H1 (cell line): Measurements from ENCODE around the gene SLC9C1. TPM values are rescaled to one million over a fixed set of nuclear protein-coding genes. Genes with fewer than 3 reads are reported as not detected.

Experiments used
- CTCF ChIA-PET: fragments of 300-600 bp; sonication (Branson Sonifier 250); formaldehyde crosslinking; loops from one replicate; lab custom pipeline; 2021; ENCODE audit not compliant: partially characterized antibody; lab: Charles Lee
- POLR2A ChIA-PET: fragments of 300-600 bp; sonication (Branson Sonifier 250); formaldehyde crosslinking; loops from one replicate; lab custom pipeline; 2021; ENCODE audit warnings: inconsistent platforms; ENCODE audit not compliant: partially characterized antibody; lab: Charles Lee
- DNase-seq, 2 experiments: peaks; one replicate each; pipeline versions ENCODE4 v3.0.0 to v3.0.0-alpha.2; 2010 to 2022; ENCODE audit warnings: low spot score in 2 of 2, low read depth in 1 of 2, mixed read lengths in 1 of 2
- FAIRE-seq: peaks from 2 replicates; lab custom pipeline; 2011; peaks lifted over from hg19 to GRCh38; lab: Jason Lieb, UNC
- H2AFZ ChIP-seq: 2 replicates; pipeline ENCODE4 v1.8.1; 2012; ENCODE audit warnings: low read length, inconsistent platforms
- H2AK5ac ChIP-seq: 2 replicates; pipeline ENCODE4 v1.6.1; 2013; ENCODE audit warnings: low read depth, low read length
- H2BK120ac ChIP-seq: replicated peaks from 2 replicates; pipeline ENCODE3; 2013; ENCODE audit warnings: low read depth, low read length, inconsistent platforms
- H2BK12ac ChIP-seq: 2 replicates; pipeline ENCODE4 v1.6.1; 2013; ENCODE audit warnings: low read depth, low read length
- H2BK15ac ChIP-seq: 2 replicates; pipeline ENCODE4 v1.6.1; 2013; ENCODE audit warnings: low read length
- H2BK20ac ChIP-seq: 2 replicates; pipeline ENCODE4 v1.6.1; 2013; ENCODE audit warnings: low read length
- H2BK5ac ChIP-seq: 2 replicates; pipeline ENCODE4 v1.6.1; 2013; ENCODE audit warnings: low read depth, low read length
- H3K14ac ChIP-seq: 2 replicates; pipeline ENCODE4 v1.6.1; 2013; ENCODE audit warnings: inconsistent platforms; ENCODE audit not compliant: insufficient read length
- H3K18ac ChIP-seq: 2 replicates; pipeline ENCODE4 v1.6.1; 2013; ENCODE audit warnings: low read length; ENCODE audit errors: extremely low read depth
- H3K23ac ChIP-seq: 2 replicates; pipeline ENCODE4 v1.6.1; 2013; ENCODE audit warnings: inconsistent platforms; ENCODE audit not compliant: insufficient read length
- H3K23me2 ChIP-seq: 2 replicates; pipeline ENCODE4 v1.6.1; 2013; ENCODE audit warnings: low read depth, low read length
- H3K27ac ChIP-seq: 2 replicates; pipeline ENCODE4 v1.6.1; 2011; ENCODE audit warnings: low read depth, low read length, inconsistent platforms
- H3K27me3 ChIP-seq, 4 experiments: replicated peaks in 1 of 4; 1 replicate in 1 of 4; 2 replicates in 3 of 4; pipeline versions ENCODE4 v1.6.1 to v1.8.1; 2011 to 2013; ENCODE audit warnings: low read length in 3 of 4, mild to moderate bottlenecking in 3 of 4, inconsistent platforms in 2 of 4, mixed read lengths in 2 of 4, moderate library complexity in 1 of 4; ENCODE audit not compliant: control insufficient read depth in 3 of 4, insufficient read depth in 3 of 4; ENCODE audit errors: extremely low read depth in 1 of 4
- H3K36me3 ChIP-seq, 4 experiments: 2 replicates each; pipeline versions ENCODE4 v1.6.1 to v1.8.1; 2011 to 2013; ENCODE audit warnings: mild to moderate bottlenecking in 4 of 4, low read length in 3 of 4, moderate library complexity in 2 of 4, control low read depth in 1 of 4, inconsistent platforms in 1 of 4; ENCODE audit not compliant: insufficient read depth in 4 of 4, control insufficient read depth in 2 of 4
- H3K4ac ChIP-seq: replicated peaks from 2 replicates; pipeline ENCODE3; 2013; ENCODE audit warnings: low read length, low read depth, mixed read lengths, inconsistent platforms; ENCODE audit not compliant: insufficient read length
- H3K4me1 ChIP-seq, 4 experiments: replicated peaks in 1 of 4; 1 replicate in 1 of 4; 2 replicates in 3 of 4; pipeline versions ENCODE4 v1.6.1 to v1.8.1; 2011 to 2013; ENCODE audit warnings: low read length in 3 of 4, inconsistent platforms in 2 of 4, mixed read lengths in 1 of 4; ENCODE audit not compliant: insufficient read depth in 4 of 4, control insufficient read depth in 3 of 4
- H3K4me2 ChIP-seq, 2 experiments: 2 replicates each; pipeline versions ENCODE4 v1.6.1 to v1.8.1; 2011 to 2013; ENCODE audit warnings: low read depth in 2 of 2, low read length in 2 of 2, control low read depth in 1 of 2, inconsistent platforms in 1 of 2, mild to moderate bottlenecking in 1 of 2; ENCODE audit not compliant: insufficient read depth in 1 of 2
- H3K4me3 ChIP-seq, 4 experiments: fragments of 200-600, 300-600 bp in 1 of 4; sonication (generic), shearing (Covaris generic), sonication (Bioruptor Twin) in 1 of 4; 2 replicates each; pipeline versions ENCODE4 v1.5.1 to v1.8.1; 2011 to 2016; ENCODE audit warnings: low read length in 4 of 4, low read depth in 3 of 4, control low read depth in 2 of 4, inconsistent platforms in 2 of 4, mild to moderate bottlenecking in 2 of 4, mixed read lengths in 1 of 4, moderate library complexity in 1 of 4; ENCODE audit not compliant: insufficient read depth in 2 of 4; ENCODE audit errors: extremely low read depth in 1 of 4
- H3K56ac ChIP-seq: replicated peaks from 2 replicates; pipeline ENCODE3; 2013; ENCODE audit warnings: low read depth, mild to moderate bottlenecking, mixed read lengths, low read length, inconsistent platforms; ENCODE audit not compliant: insufficient read length
- H3K79me1 ChIP-seq: 2 replicates; pipeline ENCODE4 v1.6.1; 2013; ENCODE audit warnings: low read depth, low read length, control low read depth
- H3K79me2 ChIP-seq, 2 experiments: 2 replicates each; pipeline versions ENCODE4 v1.6.1 to v1.8.1; 2012 to 2013; ENCODE audit warnings: low read length in 2 of 2, mild to moderate bottlenecking in 2 of 2, inconsistent platforms in 1 of 2; ENCODE audit not compliant: insufficient read depth in 2 of 2, control insufficient read depth in 1 of 2
- H3K9ac ChIP-seq, 4 experiments: replicated peaks in 1 of 4; 1 replicate in 1 of 4; 2 replicates in 3 of 4; pipeline versions ENCODE4 v1.6.1 to v1.8.1; 2011 to 2013; ENCODE audit warnings: low read depth in 3 of 4, low read length in 3 of 4, control low read depth in 2 of 4, mild to moderate bottlenecking in 2 of 4, moderate library complexity in 2 of 4, inconsistent platforms in 1 of 4; ENCODE audit errors: extremely low read depth in 1 of 4
- H3K9me3 ChIP-seq, 2 experiments: 2 replicates each; pipeline versions ENCODE4 v1.6.1 to v1.8.1; 2012 to 2013; ENCODE audit warnings: mild to moderate bottlenecking in 2 of 2, moderate library complexity in 2 of 2, control low read depth in 1 of 2, inconsistent platforms in 1 of 2, low read depth in 1 of 2, low read length in 1 of 2, mixed read lengths in 1 of 2; ENCODE audit not compliant: insufficient read depth in 2 of 2
- H4K20me1 ChIP-seq, 2 experiments: replicated peaks in 1 of 2; 2 replicates each; pipeline versions ENCODE3 to v1.8.1; 2011 to 2013; ENCODE audit warnings: inconsistent platforms in 2 of 2, low read length in 2 of 2, mild to moderate bottlenecking in 1 of 2; ENCODE audit not compliant: insufficient read depth in 2 of 2, control insufficient read depth in 1 of 2
- H4K5ac ChIP-seq: 2 replicates; pipeline ENCODE4 v1.6.1; 2013; ENCODE audit warnings: low read length, low read depth, mixed read lengths, inconsistent platforms; ENCODE audit not compliant: insufficient read length
- H4K8ac ChIP-seq: 2 replicates; pipeline ENCODE4 v1.8.0; 2013; ENCODE audit warnings: mild to moderate bottlenecking, moderate library complexity, low read length, inconsistent platforms; ENCODE audit not compliant: insufficient read depth; ENCODE audit errors: extremely low read depth
- H4K91ac ChIP-seq: replicated peaks from 2 replicates; pipeline ENCODE3; 2013; ENCODE audit warnings: low read length, mixed read lengths, inconsistent platforms; ENCODE audit not compliant: insufficient read length
- CHD1 ChIP-seq: IDR thresholded peaks from 2 replicates; pipeline ENCODE4 v1.6.1; 2012; ENCODE audit warnings: low read depth, low read length, improper control_type of control experiment
- E2F6 ChIP-seq: IDR thresholded peaks from 2 replicates; pipeline ENCODE4 v1.6.1; 2012; ENCODE audit warnings: inconsistent platforms
- EP300 ChIP-seq, 2 experiments: IDR thresholded peaks; 1 replicate in 1 of 2; 2 replicates in 1 of 2; pipeline ENCODE4 v1.6.1; 2011 to 2012; ENCODE audit warnings: low read depth in 2 of 2, low read length in 2 of 2, mild to moderate bottlenecking in 2 of 2, borderline replicate concordance in 1 of 2, inconsistent platforms in 1 of 2, moderate library complexity in 1 of 2
- KDM5A ChIP-seq: fragments of 200-600 bp; IDR thresholded peaks from 2 replicates; pipeline ENCODE4 v1.7.1; 2012; ENCODE audit warnings: mild to moderate bottlenecking, low read length, inconsistent platforms, mixed read lengths
- MAX ChIP-seq: IDR thresholded peaks from 2 replicates; pipeline ENCODE4 v1.6.1; 2012; ENCODE audit warnings: inconsistent platforms
- NRF1 ChIP-seq: IDR thresholded peaks from 2 replicates; pipeline ENCODE4 v1.6.1; 2011; ENCODE audit warnings: mild to moderate bottlenecking, low read depth, low read length, improper control_type of control experiment
- POLR2AphosphoS5 ChIP-seq: IDR thresholded peaks from 2 replicates; pipeline ENCODE4 v1.6.1; 2011; ENCODE audit warnings: low read depth, low read length
- POU5F1 ChIP-seq: IDR thresholded peaks from 2 replicates; pipeline ENCODE4 v1.6.1; 2011; ENCODE audit warnings: low read depth, mild to moderate bottlenecking, low read length, moderate library complexity
- RNF2 ChIP-seq: fragments of 200-900, 300-1000 bp; sonication (generic); IDR thresholded peaks from 2 replicates; pipeline ENCODE4 v1.7.1; 2016; ENCODE audit warnings: borderline replicate concordance, low read depth, mild to moderate bottlenecking, antibody characterized with exemption, low read length; ENCODE audit not compliant: poor library complexity, severe bottlenecking; ENCODE audit errors: missing control alignments
- TAF1 ChIP-seq: IDR thresholded peaks from 2 replicates; pipeline ENCODE4 v1.6.1; 2011; ENCODE audit warnings: mild to moderate bottlenecking, low read depth, low read length
- TBP ChIP-seq: IDR thresholded peaks from 2 replicates; pipeline ENCODE4 v1.6.1; 2011; ENCODE audit warnings: low read depth, low read length, improper control_type of control experiment
- TCF12 ChIP-seq: IDR thresholded peaks from 2 replicates; pipeline ENCODE4 v1.6.1; 2011; ENCODE audit warnings: low read depth, mild to moderate bottlenecking, low read length
- TEAD4 ChIP-seq: IDR thresholded peaks from 2 replicates; pipeline ENCODE4 v1.6.1; 2012; ENCODE audit warnings: low read depth, low read length, inconsistent platforms, mixed read lengths
- WGBS, 2 experiments: shearing (Covaris generic) in 1 of 2; methylation state at CpG; one replicate each; pipeline versions ENCODE4 v1.1.6 to v1.1.7; 2013 to 2015; ENCODE audit warnings: low lambda C conversion rate in 2 of 2, mixed read lengths in 2 of 2, inconsistent platforms in 1 of 2, low coverage in 1 of 2, missing lambda C conversion rate in 1 of 2; ENCODE audit not compliant: insufficient replicate concordance in 2 of 2, insufficient coverage in 1 of 2, insufficient read length in 1 of 2; ENCODE audit errors: extremely low coverage in 1 of 2, missing lambda C conversion rate in 1 of 2; 5-methylcytosine and 5-hydroxymethylcytosine counted together
- polyA plus RNA-seq, 7 experiments: library from polyadenylated mRNA; depleted of rRNA in 3 of 7; stranded (reverse) in 5 of 7; unstranded in 2 of 7; fragments of >200 nt in 5 of 7; fragments of 200-250 nt in 2 of 7; gene quantifications; 1 replicate in 5 of 7; 2 replicates in 1 of 7; 4 replicates in 1 of 7; pipeline versions ENCODE4 v1.2.1 to v1.2.3, GENCODE V29; 2011 to 2013; ENCODE audit warnings: missing spikeins in 2 of 7, mixed read lengths in 2 of 7
- total RNA-seq: library from RNA; stranded (reverse); fragmentation: NEBNext Ultra II Directional; extraction: Animal tissue kit (Norgen Biotek cat#: 25700); gene quantifications from 2 replicates; pipeline ENCODE4 v1.2.1, GENCODE V29; 2021

The SLC9C1 gene
- total and polyA plus RNA-seq, 2 of the 8 experiments (the other 6 are each of a cell fraction or from before 2014, with no cell fraction given) = 0.15 to 0.24 TPM

- POLR2A ChIA-PET = no interaction called here
- H3K36me3 ChIP-seq = no peaks in the 10 kb centered on the region
- no peak for FAIRE-seq
- no peaks in the 10 kb centered on the region for H3K23me2 ChIP-seq
- no peaks in the 10 kb centered on the region for H4K20me1 ChIP-seq
- no peak overlapping the region for H4K5ac ChIP-seq
- CTCF ChIA-PET = interaction anchor here (0.6 to 1.7 kb wide), 8 partner anchors 15 to 294 kb away, joined by 3 to 4 read pairs (median 4); no protein-coding TSS in a partner anchor
- H2BK15ac ChIP-seq = no peak overlapping the region
- no peak overlapping the region for H3K23ac ChIP-seq
- H3K9me3 ChIP-seq = no peaks in the 10 kb centered on the region
- no peak overlapping the region for H3K4me3 ChIP-seq
- H3K27ac ChIP-seq = no peak overlapping the region
- no peak overlapping the region for H4K8ac ChIP-seq
- H3K9ac ChIP-seq = no peak overlapping the region
- no peak overlapping the region for H3K18ac ChIP-seq
- peaks cover 0 to 5% (median 4%) of the 10 kb centered on the region in 4 experiments; a peak in 6 of 7 replicates for H3K4me1 ChIP-seq
- no peak overlapping the region for H3K56ac ChIP-seq
- no peak overlapping the region for H2BK120ac ChIP-seq
- no peak for DNase-seq
- no peak overlapping the region for H3K14ac ChIP-seq
- H2BK12ac ChIP-seq = no peak overlapping the region
- H2AFZ ChIP-seq = 0 out of 2 replicates have a peak overlapping the region, but pooled peaks have one; percentile 8
- H2BK5ac ChIP-seq = no peak overlapping the region
- H3K4me2 ChIP-seq = no peak overlapping the region
- H3K79me2 ChIP-seq = no peaks in the 10 kb centered on the region
- no peak overlapping the region for H2AK5ac ChIP-seq
- H3K4ac ChIP-seq = no peak overlapping the region
- no peak overlapping the region for H4K91ac ChIP-seq
- 98% methylated on average over 4 of the region's 4 CpGs; no CpG with 5 or more reads in 1 of the 2 experiments for WGBS, 2 experiments
- H2BK20ac ChIP-seq = no peak overlapping the region
- H3K27me3 ChIP-seq = no peaks in the 10 kb centered on the region
- H3K79me1 ChIP-seq = no peaks in the 10 kb centered on the region
- TF ChIP-seq RNF2 (no peak), CHD1 (no peak), KDM5A (no peak), EP300 (IDR thresholded peaks at IDR 0.05; ENCODE audit: borderline replicate concordance in 1 of 2, low read depth in 2 of 2, low read length in 2 of 2) (no peak), POLR2AphosphoS5 (no peak), NRF1 (no peak), TBP (no peak), TCF12 (no peak), E2F6 (no peak), MAX (no peak), TEAD4 (no peak), POU5F1 (no peak), TAF1 (no peak)
Observed at GRCh38 chr3:112289011-112289410, 5.0 kb downstream of the SLC9C1 start.
